Measurements from ENCODE around the gene SLC25A21. TPM values are rescaled to one million over a fixed set of nuclear protein-coding genes. Genes with fewer than 3 reads are reported as not detected.

SLC25A21 gene
- total RNA-seq, 4 donors from 2014 or later: 0.08 to 0.29 TPM; not detected in 2

- 69 to 73% methylated on average over 3 of the region's 3 CpGs for WGBS, 2 donors
These were observed 134.6 kb downstream of the SLC25A21 start for GRCh38 chr14:37037636-37038387.

GRCh38 chr14:37036669-37037341 lies 135.6 kb downstream of the SLC25A21 start:
- intact Hi-C loops (cut with DNase I; ENCODE audit: low total_unique reads): no loop called here
- TF ChIP-seq, protein P1, sequence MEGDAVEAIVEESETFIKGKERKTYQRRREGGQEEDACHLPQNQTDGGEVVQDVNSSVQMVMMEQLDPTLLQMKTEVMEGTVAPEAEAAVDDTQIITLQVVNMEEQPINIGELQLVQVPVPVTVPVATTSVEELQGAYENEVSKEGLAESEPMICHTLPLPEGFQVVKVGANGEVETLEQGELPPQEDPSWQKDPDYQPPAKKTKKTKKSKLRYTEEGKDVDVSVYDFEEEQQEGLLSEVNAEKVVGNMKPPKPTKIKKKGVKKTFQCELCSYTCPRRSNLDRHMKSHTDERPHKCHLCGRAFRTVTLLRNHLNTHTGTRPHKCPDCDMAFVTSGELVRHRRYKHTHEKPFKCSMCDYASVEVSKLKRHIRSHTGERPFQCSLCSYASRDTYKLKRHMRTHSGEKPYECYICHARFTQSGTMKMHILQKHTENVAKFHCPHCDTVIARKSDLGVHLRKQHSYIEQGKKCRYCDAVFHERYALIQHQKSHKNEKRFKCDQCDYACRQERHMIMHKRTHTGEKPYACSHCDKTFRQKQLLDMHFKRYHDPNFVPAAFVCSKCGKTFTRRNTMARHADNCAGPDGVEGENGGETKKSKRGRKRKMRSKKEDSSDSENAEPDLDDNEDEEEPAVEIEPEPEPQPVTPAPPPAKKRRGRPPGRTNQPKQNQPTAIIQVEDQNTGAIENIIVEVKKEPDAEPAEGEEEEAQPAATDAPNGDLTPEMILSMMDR (IDR thresholded peaks at IDR 0.05): no peak
- TF ChIP-seq POLR2A (IDR thresholded peaks at IDR 0.05): no peak
- WGBS, 2 donors: 66 to 67% methylated on average over 4 of the region's 4 CpGs
- DNase-seq (ENCODE audit: low spot score in 2 of 2): no peak
- H3K4me3 ChIP-seq (ENCODE audit: low read depth, poor library complexity, severe bottlenecking): no peak overlapping the region

More at GRCh38 chr14:37037636-37038387, 134.6 kb downstream of the SLC25A21 start:
- intact Hi-C loops (cut with DNase I; ENCODE audit: low total_unique reads): no loop called here
- no peak overlapping the region for H3K4me3 ChIP-seq (ENCODE audit: low read depth, poor library complexity, severe bottlenecking)
- TF ChIP-seq, protein P1 (IDR thresholded peaks at IDR 0.05): no peak
- no peak for TF ChIP-seq POLR2A (IDR thresholded peaks at IDR 0.05)
- no peak for DNase-seq (ENCODE audit: low spot score in 2 of 2)

GRCh38 chr14:37035401-37035800 lies 137.0 kb downstream of the SLC25A21 start:
- 86 to 90% methylated on average over 2 of the region's 2 CpGs for WGBS, 2 donors
- H3K4me3 ChIP-seq (ENCODE audit: low read depth, poor library complexity, severe bottlenecking): no peak overlapping the region
- intact Hi-C loops (cut with DNase I; ENCODE audit: low total_unique reads): no loop called here
- TF ChIP-seq POLR2A (IDR thresholded peaks at IDR 0.05): no peak
- TF ChIP-seq, protein P1 (IDR thresholded peaks at IDR 0.05): no peak
- no peak for DNase-seq (ENCODE audit: low spot score in 2 of 2)

GRCh38 chr14:37034410-37035285 lies 137.8 kb downstream of the SLC25A21 start:
- peak in 1 of 2 donors; percentile 31 for DNase-seq (ENCODE audit: low spot score in 2 of 2)
- H3K4me3 ChIP-seq (ENCODE audit: low read depth, poor library complexity, severe bottlenecking): no peak overlapping the region
- TF ChIP-seq, protein P1 (IDR thresholded peaks at IDR 0.05): no peak
- no peak for TF ChIP-seq POLR2A (IDR thresholded peaks at IDR 0.05)
- intact Hi-C loops (cut with DNase I; ENCODE audit: low total_unique reads): no loop called here
- WGBS, 2 donors: 63 to 71% methylated on average over 11 of the region's 11 CpGs

- intact Hi-C loops (cut with DNase I; ENCODE audit: low total_unique reads): no loop called here
- 90 to 93% methylated on average over 1 of the region's 1 CpG for WGBS, 2 donors
- TF ChIP-seq, protein P1 (IDR thresholded peaks at IDR 0.05): no peak
- TF ChIP-seq POLR2A (IDR thresholded peaks at IDR 0.05): no peak
- no peak overlapping the region for H3K4me3 ChIP-seq (ENCODE audit: low read depth, poor library complexity, severe bottlenecking)
- no peak for DNase-seq (ENCODE audit: low spot score in 2 of 2)
These were observed 139.5 kb downstream of the SLC25A21 start for GRCh38 chr14:37032863-37033262.

All from lower leg skin (tissue), 4 donors.